ENCODE measurements around the gene WDR59.

GRCh38 chr16:74944466-74944865 is 40.5 kb downstream of the WDR59 start:
- TF ChIP-seq POLR2A (IDR thresholded peaks at IDR 0.05) = no peak
- TF ChIP-seq, protein P1, sequence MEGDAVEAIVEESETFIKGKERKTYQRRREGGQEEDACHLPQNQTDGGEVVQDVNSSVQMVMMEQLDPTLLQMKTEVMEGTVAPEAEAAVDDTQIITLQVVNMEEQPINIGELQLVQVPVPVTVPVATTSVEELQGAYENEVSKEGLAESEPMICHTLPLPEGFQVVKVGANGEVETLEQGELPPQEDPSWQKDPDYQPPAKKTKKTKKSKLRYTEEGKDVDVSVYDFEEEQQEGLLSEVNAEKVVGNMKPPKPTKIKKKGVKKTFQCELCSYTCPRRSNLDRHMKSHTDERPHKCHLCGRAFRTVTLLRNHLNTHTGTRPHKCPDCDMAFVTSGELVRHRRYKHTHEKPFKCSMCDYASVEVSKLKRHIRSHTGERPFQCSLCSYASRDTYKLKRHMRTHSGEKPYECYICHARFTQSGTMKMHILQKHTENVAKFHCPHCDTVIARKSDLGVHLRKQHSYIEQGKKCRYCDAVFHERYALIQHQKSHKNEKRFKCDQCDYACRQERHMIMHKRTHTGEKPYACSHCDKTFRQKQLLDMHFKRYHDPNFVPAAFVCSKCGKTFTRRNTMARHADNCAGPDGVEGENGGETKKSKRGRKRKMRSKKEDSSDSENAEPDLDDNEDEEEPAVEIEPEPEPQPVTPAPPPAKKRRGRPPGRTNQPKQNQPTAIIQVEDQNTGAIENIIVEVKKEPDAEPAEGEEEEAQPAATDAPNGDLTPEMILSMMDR (IDR thresholded peaks at IDR 0.05) = no peak
- TF ChIP-seq POLR2AphosphoS5 (IDR thresholded peaks at IDR 0.05) = no peak
